ENCODE data around the gene STK40. TPM values are rescaled to one million over a fixed set of nuclear protein-coding genes. Genes with fewer than 3 reads are reported as not detected.

STK40 gene
- total RNA-seq, 4 donors from 2014 or later, result 109 to 263 (median 211) TPM

GRCh38 chr1:36295390-36295789 lies 90.3 kb downstream of the STK40 start:
- H3K27me3 ChIP-seq, result no peaks in the 10 kb centered on the region
- peaks cover 14 to 42% of the 10 kb centered on the region in 2 donors for H3K4me1 ChIP-seq
- peaks cover 0 to 78% of the 10 kb centered on the region in 2 donors for H3K36me3 ChIP-seq
- no peak overlapping the region for H3K4me3 ChIP-seq
- intact Hi-C loops (cut with DNase I; ENCODE audit: low total_unique reads) (no loop called here), in situ Hi-C loops (cut with MboI; ENCODE audit: low sequenced_read_pairs in 4 of 4) (loop anchor here in 1 of 4 donors (25.0 kb wide), 1 partner anchor 108 kb away; no protein-coding TSS in a partner anchor)
- ATAC-seq (no peak), DNase-seq (no peak)
- peak overlapping the region; percentile 32 to 80 (median 50) for H3K27ac ChIP-seq
- TF ChIP-seq, protein P1, sequence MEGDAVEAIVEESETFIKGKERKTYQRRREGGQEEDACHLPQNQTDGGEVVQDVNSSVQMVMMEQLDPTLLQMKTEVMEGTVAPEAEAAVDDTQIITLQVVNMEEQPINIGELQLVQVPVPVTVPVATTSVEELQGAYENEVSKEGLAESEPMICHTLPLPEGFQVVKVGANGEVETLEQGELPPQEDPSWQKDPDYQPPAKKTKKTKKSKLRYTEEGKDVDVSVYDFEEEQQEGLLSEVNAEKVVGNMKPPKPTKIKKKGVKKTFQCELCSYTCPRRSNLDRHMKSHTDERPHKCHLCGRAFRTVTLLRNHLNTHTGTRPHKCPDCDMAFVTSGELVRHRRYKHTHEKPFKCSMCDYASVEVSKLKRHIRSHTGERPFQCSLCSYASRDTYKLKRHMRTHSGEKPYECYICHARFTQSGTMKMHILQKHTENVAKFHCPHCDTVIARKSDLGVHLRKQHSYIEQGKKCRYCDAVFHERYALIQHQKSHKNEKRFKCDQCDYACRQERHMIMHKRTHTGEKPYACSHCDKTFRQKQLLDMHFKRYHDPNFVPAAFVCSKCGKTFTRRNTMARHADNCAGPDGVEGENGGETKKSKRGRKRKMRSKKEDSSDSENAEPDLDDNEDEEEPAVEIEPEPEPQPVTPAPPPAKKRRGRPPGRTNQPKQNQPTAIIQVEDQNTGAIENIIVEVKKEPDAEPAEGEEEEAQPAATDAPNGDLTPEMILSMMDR (IDR thresholded peaks at IDR 0.05 in 4 of 5, conservative IDR thresholded peaks at IDR 0.05 in 1 of 5), result no peak
- no peak for TF ChIP-seq POLR2A (IDR thresholded peaks at IDR 0.05)
- H3K9me3 ChIP-seq, result no peaks in the 10 kb centered on the region

Other genes with a start within 250 kb of the STK40 start
- 10 to 100 TPM; 57.5 to 72.4 (median 63.5) TPM for gene TRAPPC3, start 236.4 kb downstream of the STK40 start, total RNA-seq
- gene MAP7D1, start 229.8 kb downstream of the STK40 start, total RNA-seq, result 100 to 1,000 TPM; 376 to 967 (median 474) TPM
- gene THRAP3, start 161.5 kb downstream of the STK40 start, total RNA-seq, result 100 to 1,000 TPM in 3 of 4 donors, 10 to 100 TPM in 1; 88.2 to 174 (median 146) TPM
- gene SH3D21, start 79.6 kb downstream of the STK40 start, total RNA-seq, result 1 to 10 TPM in 1 of 4 donors, under 1 TPM in 3; 0.10 to 1.4 (median 0.46) TPM
- gene EVA1B, start 62.3 kb downstream of the STK40 start, total RNA-seq, result 10 to 100 TPM; 10.0 to 19.9 (median 14.8) TPM
- 100 to 1,000 TPM in 2 of 4 donors, 10 to 100 TPM in 2; 56.9 to 129 (median 103) TPM for gene LSM10, start 12.0 kb upstream of the STK40 start, total RNA-seq
- 1 to 10 TPM; 3.3 to 6.7 (median 4.7) TPM for gene OSCP1, start 64.5 kb upstream of the STK40 start, total RNA-seq
- gene MRPS15, start 78.5 kb upstream of the STK40 start, total RNA-seq, result 100 to 1,000 TPM; 106 to 215 (median 160) TPM
- 1 to 10 TPM in 3 of 4 donors, under 1 TPM in 1; 0.29 to 6.4 (median 3.9) TPM for gene CSF3R, start 97.0 kb upstream of the STK40 start, total RNA-seq